Osteocyte (in vitro differentiated cells): ENCODE results near the gene IGF2R. TPM values are rescaled to one million over a fixed set of nuclear protein-coding genes. Genes with fewer than 3 reads are reported as not detected.

Experiments used
- DNase-seq: peaks from one replicate; pipeline ENCODE4 v3.0.0; 2021; ENCODE audit warnings: mixed read lengths; ENCODE audit not compliant: unreplicated experiment; ENCODE audit errors: extremely low spot score
- H3K27ac Mint-ChIP-seq: one replicate; pipeline ENCODE4 v1.8.0; 2021; ENCODE audit warnings: mild to moderate bottlenecking, mixed read lengths; ENCODE audit not compliant: unreplicated experiment
- H3K27me3 Mint-ChIP-seq: one replicate; pipeline ENCODE4 v1.8.0; 2021; ENCODE audit warnings: mixed read lengths; ENCODE audit not compliant: unreplicated experiment
- H3K36me3 Mint-ChIP-seq: one replicate; pipeline ENCODE4 v1.8.0; 2021; ENCODE audit warnings: mixed read lengths; ENCODE audit not compliant: unreplicated experiment
- H3K4me1 Mint-ChIP-seq: one replicate; pipeline ENCODE4 v1.8.0; 2021; ENCODE audit warnings: mixed read lengths; ENCODE audit not compliant: unreplicated experiment
- H3K4me3 Mint-ChIP-seq: one replicate; pipeline ENCODE4 v1.8.0; 2021; ENCODE audit warnings: mild to moderate bottlenecking, moderate library complexity, mixed read lengths; ENCODE audit not compliant: unreplicated experiment
- H3K9me3 Mint-ChIP-seq: one replicate; pipeline ENCODE4 v1.8.0; 2021; ENCODE audit warnings: mixed read lengths; ENCODE audit not compliant: unreplicated experiment
- total RNA-seq: library from RNA; stranded (reverse); gene quantifications from 2 replicates; pipeline ENCODE4 v1.2.1, GENCODE V29; 2021
- TF ChIP-seq, protein P1 (sequence below): fragments of 200-600 bp; sonication (generic); IDR thresholded peaks from 2 replicates; pipeline ENCODE4 v1.5.0; 2021; ENCODE audit warnings: antibody characterized with exemption, mild to moderate bottlenecking, moderate library complexity

IGF2R gene
- total RNA-seq, 1 donor from 2014 or later: 196 TPM

GRCh38 chr6:160036331-160036695 is 67.4 kb downstream of the IGF2R start:
- TF ChIP-seq, protein P1, sequence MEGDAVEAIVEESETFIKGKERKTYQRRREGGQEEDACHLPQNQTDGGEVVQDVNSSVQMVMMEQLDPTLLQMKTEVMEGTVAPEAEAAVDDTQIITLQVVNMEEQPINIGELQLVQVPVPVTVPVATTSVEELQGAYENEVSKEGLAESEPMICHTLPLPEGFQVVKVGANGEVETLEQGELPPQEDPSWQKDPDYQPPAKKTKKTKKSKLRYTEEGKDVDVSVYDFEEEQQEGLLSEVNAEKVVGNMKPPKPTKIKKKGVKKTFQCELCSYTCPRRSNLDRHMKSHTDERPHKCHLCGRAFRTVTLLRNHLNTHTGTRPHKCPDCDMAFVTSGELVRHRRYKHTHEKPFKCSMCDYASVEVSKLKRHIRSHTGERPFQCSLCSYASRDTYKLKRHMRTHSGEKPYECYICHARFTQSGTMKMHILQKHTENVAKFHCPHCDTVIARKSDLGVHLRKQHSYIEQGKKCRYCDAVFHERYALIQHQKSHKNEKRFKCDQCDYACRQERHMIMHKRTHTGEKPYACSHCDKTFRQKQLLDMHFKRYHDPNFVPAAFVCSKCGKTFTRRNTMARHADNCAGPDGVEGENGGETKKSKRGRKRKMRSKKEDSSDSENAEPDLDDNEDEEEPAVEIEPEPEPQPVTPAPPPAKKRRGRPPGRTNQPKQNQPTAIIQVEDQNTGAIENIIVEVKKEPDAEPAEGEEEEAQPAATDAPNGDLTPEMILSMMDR: no peak
- peaks cover 53% of the 10 kb centered on the region for H3K36me3 Mint-ChIP-seq
- peaks cover 38% of the 10 kb centered on the region for H3K4me1 Mint-ChIP-seq
- no peaks in the 10 kb centered on the region for H3K9me3 Mint-ChIP-seq
- no peak for DNase-seq
- peak overlapping the region; percentile 29 for H3K27ac Mint-ChIP-seq
- no peaks in the 10 kb centered on the region for H3K27me3 Mint-ChIP-seq
- no peak overlapping the region for H3K4me3 Mint-ChIP-seq

DNA sequence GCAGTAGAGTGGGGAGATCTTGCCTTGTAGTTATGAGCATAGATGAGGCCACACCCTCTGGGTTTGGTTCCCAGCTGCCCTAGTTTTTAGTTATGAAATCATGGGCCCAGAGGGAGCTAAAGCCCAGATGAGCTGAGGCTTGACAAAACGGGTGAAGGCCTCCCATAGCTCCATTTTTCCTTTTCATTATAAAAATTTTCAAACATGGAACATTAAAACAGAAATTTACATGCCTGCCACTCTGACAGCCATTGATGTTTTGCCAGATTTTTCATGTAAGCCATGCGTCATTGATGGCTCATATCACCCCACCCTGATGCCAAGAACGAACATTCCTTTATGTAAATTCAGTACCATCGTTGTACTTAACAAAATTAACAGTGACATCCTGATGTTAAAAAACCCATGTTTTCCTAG is 67.9 kb downstream of the IGF2R start:
- peaks cover 39% of the 10 kb centered on the region for H3K4me1 Mint-ChIP-seq
- no peak for DNase-seq
- TF ChIP-seq, protein P1: no peak
- H3K27ac Mint-ChIP-seq: peak overlapping the region; percentile 29
- H3K27me3 Mint-ChIP-seq: no peaks in the 10 kb centered on the region
- H3K9me3 Mint-ChIP-seq: no peaks in the 10 kb centered on the region
- H3K36me3 Mint-ChIP-seq: peaks cover 48% of the 10 kb centered on the region
- H3K4me3 Mint-ChIP-seq: no peak overlapping the region

DNA sequence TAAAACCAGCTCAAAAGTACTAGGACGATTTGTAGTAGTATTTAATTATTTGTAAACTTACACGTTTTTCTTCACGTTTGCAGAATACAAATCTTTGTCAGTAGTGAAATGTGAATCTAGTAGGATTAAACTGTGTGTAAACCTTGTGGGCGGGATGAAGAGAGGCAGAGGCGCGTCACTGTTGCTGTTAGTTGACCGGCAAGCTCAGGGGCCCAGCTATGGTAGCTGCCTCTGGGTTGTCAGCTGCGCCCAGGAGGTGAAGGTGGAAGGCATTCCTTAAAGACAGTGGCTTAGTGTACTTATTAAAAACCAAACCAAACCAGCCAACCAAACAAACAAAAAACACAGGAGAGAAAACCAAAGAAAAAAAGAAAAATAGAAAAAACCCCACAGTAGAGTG is 69.6 kb downstream of the IGF2R start:
- peaks cover 56% of the 10 kb centered on the region for H3K4me1 Mint-ChIP-seq
- no peaks in the 10 kb centered on the region for H3K27me3 Mint-ChIP-seq
- DNase-seq: no peak
- H3K4me3 Mint-ChIP-seq: no peak overlapping the region
- no peak overlapping the region for H3K27ac Mint-ChIP-seq
- TF ChIP-seq, protein P1: no peak
- peaks cover 41% of the 10 kb centered on the region for H3K36me3 Mint-ChIP-seq
- H3K9me3 Mint-ChIP-seq: no peaks in the 10 kb centered on the region

DNA sequence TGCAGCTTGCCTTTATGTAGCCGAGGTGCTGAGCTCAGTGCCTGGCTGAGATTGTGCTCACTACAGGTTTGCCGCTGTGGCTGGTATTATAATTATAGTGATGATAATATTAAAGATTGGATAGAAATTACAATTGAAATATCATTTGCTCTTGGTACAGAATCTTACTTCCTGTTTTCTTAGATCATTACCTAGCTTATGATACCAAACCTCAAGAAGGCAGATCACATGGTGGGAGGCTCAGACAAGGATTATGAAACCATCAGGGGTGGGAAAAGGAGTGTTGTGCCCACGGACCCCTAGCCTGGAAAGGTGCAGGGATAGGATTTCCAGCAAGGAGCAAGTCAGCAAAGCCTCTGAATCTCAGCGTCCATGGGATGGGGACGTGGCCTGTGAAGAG is 70.6 kb downstream of the IGF2R start:
- no peaks in the 10 kb centered on the region for H3K9me3 Mint-ChIP-seq
- H3K36me3 Mint-ChIP-seq: peaks cover 40% of the 10 kb centered on the region
- peaks cover 54% of the 10 kb centered on the region for H3K4me1 Mint-ChIP-seq
- TF ChIP-seq, protein P1: no peak
- H3K4me3 Mint-ChIP-seq: no peak overlapping the region
- H3K27ac Mint-ChIP-seq: no peak overlapping the region
- no peak for DNase-seq
- no peaks in the 10 kb centered on the region for H3K27me3 Mint-ChIP-seq

DNA sequence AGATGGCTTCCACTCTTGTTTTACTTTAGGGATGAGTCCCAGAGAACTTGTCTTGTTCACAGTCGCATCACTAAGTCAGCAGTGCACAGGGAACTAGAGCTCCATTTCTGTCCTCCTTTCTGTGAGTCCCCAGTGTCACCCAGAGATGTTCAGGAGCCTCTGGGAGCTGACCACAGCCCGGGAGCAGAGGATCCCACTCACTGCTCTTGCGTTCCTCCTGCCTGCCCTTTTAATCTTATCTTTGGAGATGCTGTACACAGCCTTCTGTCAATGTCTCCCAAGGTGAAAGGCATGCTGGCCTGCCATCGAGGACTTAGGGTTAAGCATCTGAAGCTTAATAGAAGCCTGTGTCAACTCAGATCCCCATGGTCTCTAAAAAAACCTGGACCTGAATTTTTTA is 71.2 kb downstream of the IGF2R start:
- Mint-ChIP-seq H3K36me3 (peaks cover 42% of the 10 kb centered on the region), H3K9me3 (no peaks in the 10 kb centered on the region), H3K27me3 (no peaks in the 10 kb centered on the region), H3K4me3 (no peak overlapping the region), H3K4me1 (peaks cover 54% of the 10 kb centered on the region), H3K27ac (no peak overlapping the region)
- no peak for DNase-seq
- TF ChIP-seq, protein P1: no peak
